22Rv1 (cell line): ENCODE results near the gene CFAP46.

Experiments
- H3K27ac ChIP-seq: fragments of 450-650 bp; 2 replicates; pipeline ENCODE4 v1.5.1; 2017
- CTCF ChIP-seq: fragments of 450-650 bp; IDR thresholded peaks from 2 replicates; pipeline ENCODE4 v1.5.1; 2017; ENCODE audit warnings: mild to moderate bottlenecking
- ZFX ChIP-seq: fragments of 450-650 bp; IDR thresholded peaks from 2 replicates; pipeline ENCODE4 v1.6.1; 2017; ENCODE audit warnings: antibody characterized with exemption, borderline replicate concordance

The CFAP46 gene

GRCh38 chr10:132916421-132916841, 25.9 kb downstream of the CFAP46 start:
- no peak overlapping the region for H3K27ac ChIP-seq
- TF ChIP-seq CTCF (no peak), ZFX (no peak)

DNA sequence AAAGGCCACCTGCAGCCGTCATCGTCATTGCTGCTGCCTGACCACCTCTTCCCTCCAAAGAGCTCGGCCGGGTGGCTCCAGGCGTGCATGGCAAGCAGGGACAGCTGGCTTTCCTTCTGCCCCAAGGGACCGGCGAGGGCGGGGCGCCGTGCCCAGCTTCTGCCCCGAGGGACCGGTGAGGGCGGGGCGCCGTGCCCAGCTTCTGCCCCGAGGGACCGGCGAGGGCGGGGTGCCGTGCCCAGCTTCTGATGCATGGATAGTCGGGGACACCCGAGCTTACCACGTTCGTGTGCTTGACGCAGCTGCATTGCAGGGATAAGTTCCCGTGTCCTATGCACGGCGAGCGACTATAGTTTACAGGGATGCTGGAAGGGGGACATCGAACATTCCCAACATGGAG, 27.0 kb downstream of the CFAP46 start:
- TF ChIP-seq CTCF (no peak), ZFX (no peak)

DNA sequence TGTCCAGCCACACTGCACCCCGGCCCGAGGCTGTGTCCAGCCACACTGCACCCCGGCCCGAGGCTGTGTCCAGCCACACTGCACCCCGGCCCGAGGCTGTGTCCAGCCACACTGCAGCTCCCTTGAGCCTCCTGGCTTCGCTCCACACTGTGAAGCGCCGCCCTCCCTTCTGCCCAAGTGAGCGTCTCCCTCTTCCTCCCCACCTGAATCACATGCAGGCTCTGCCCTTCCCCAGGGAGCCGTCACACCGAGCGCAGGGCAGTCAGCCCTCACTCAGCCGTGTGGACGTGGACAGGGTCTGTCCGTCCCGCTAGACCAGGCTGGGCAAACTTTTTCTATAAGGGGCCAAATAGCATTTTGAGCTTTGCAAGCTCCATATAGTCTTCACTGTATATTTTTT, 27.6 kb downstream of the CFAP46 start:
- no peak overlapping the region for H3K27ac ChIP-seq
- TF ChIP-seq ZFX (no peak), CTCF (no peak)

More for the DNA sequence above, 27.0 kb downstream of the CFAP46 start:
- H3K27ac ChIP-seq: no peak overlapping the region

DNA sequence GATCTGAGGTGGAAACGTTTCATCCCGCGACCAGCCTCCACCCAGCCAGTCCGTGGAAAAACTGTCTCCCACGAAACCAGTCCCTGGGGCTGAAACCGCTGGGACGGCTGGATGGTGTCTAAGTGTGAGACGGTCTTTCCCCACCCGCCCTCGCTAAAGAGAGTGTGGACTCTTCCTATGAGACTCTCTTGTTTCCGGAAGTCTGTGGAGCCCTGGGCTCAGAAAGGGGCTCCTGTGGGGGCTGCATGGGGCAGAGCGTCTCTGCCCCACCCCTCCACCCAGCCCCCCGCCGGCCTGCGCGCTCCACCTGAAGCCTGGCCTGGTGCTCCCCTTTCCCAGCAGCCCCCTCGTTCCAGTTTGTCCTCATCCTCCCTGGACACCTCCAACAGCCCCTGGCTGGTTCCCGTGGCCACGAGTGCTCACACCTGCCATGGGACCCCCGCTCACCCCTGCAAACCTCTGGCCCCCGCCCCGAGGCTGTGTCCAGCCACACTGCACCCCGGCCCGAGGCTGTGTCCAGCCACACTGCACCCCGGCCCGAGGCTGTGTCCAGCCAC, 28.7 kb downstream of the CFAP46 start:
- H3K27ac ChIP-seq: no peak overlapping the region
- TF ChIP-seq CTCF (no peak), ZFX (no peak)

GRCh38 chr10:132912713-132913558, 29.4 kb downstream of the CFAP46 start:
- H3K27ac ChIP-seq: no peak overlapping the region
- TF ChIP-seq CTCF (no peak), ZFX (no peak)

GRCh38 chr10:132912225-132912712, 30.1 kb downstream of the CFAP46 start:
- no peak overlapping the region for H3K27ac ChIP-seq
- TF ChIP-seq CTCF: no peak
- no peak for TF ChIP-seq ZFX

- TF ChIP-seq CTCF: no peak
- no peak for TF ChIP-seq ZFX
- H3K27ac ChIP-seq: no peak overlapping the region
Measured at GRCh38 chr10:132911786-132912097, 30.6 kb downstream of the CFAP46 start.
